ENCODE data around the gene PLEKHN1.

The PLEKHN1 gene

GRCh38 chr1:961132-961669 is 5.1 kb upstream of the PLEKHN1 start:
- DNase-seq = no peak

- no peak for DNase-seq
Measured at GRCh38 chr1:962381-963300, 3.6 kb upstream of the PLEKHN1 start.

GRCh38 chr1:963301-963651 is 3.0 kb upstream of the PLEKHN1 start:
- no peak for DNase-seq

GRCh38 chr1:963746-964525 is 2.3 kb upstream of the PLEKHN1 start:
- no peak for DNase-seq

GRCh38 chr1:964691-965525 is 1.4 kb upstream of the PLEKHN1 start:
- no peak for DNase-seq

- no peak for DNase-seq
Measured at GRCh38 chr1:965526-966134, 652 bp upstream of the PLEKHN1 start.

- DNase-seq = peak; percentile 31 to 66
Measured at GRCh38 chr1:966704-967300, 520 bp downstream of the PLEKHN1 start.

GRCh38 chr1:967466-968343 is 1.4 kb downstream of the PLEKHN1 start:
- DNase-seq = no peak

GRCh38 chr1:969260-969855 is 3.1 kb downstream of the PLEKHN1 start:
- no peak for DNase-seq

GRCh38 chr1:970242-970972 is 4.1 kb downstream of the PLEKHN1 start:
- DNase-seq = no peak

GRCh38 chr1:970973-971730 is 4.9 kb downstream of the PLEKHN1 start:
- DNase-seq = no peak

- no peak for DNase-seq
Measured at GRCh38 chr1:971751-972506, 5.6 kb downstream of the PLEKHN1 start.

GRCh38 chr1:972726-973458 is 6.6 kb downstream of the PLEKHN1 start:
- DNase-seq = no peak

- DNase-seq = no peak
Measured at GRCh38 chr1:973459-974292, 7.4 kb downstream of the PLEKHN1 start.

GRCh38 chr1:974293-974640 is 8.0 kb downstream of the PLEKHN1 start:
- no peak for DNase-seq

- no peak for DNase-seq
Measured at GRCh38 chr1:974687-975328, 8.5 kb downstream of the PLEKHN1 start.

Measured in inflammatory macrophage treated with lipopolysaccharide for 1 hour (primary cell).